GM21447 (cell line): Measurements from ENCODE around the gene ASCC3.
A peak's percentile ranks its signal among the peaks of the same experiment; 100 is the strongest.

Experiments
- ATAC-seq: cut with Tn5 transposase; IDR thresholded peaks from one replicate; pipeline ENCODE4 v1.9.1; 2021; ENCODE audit not compliant: unreplicated experiment

Gene ASCC3

DNA sequence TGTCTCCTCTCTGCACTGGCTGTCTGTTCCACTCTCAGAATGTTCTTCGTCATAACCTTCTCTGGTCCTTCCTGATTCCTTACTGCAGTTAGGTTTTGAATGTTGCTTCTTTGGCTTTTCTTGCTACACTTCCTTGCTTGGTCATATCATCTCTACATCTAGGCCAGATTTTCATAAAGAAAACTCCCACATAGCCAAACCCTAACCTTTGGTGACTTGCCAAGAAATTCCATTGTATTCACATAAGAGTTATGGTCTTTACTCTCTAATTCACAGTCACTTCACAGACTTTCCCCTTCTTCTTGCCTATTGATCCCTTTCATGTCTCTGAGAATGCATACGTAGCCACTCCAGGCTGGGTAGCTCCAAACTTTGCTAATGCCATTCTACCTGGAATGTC is 374.5 kb downstream of the ASCC3 start:
- no peak for ATAC-seq

DNA sequence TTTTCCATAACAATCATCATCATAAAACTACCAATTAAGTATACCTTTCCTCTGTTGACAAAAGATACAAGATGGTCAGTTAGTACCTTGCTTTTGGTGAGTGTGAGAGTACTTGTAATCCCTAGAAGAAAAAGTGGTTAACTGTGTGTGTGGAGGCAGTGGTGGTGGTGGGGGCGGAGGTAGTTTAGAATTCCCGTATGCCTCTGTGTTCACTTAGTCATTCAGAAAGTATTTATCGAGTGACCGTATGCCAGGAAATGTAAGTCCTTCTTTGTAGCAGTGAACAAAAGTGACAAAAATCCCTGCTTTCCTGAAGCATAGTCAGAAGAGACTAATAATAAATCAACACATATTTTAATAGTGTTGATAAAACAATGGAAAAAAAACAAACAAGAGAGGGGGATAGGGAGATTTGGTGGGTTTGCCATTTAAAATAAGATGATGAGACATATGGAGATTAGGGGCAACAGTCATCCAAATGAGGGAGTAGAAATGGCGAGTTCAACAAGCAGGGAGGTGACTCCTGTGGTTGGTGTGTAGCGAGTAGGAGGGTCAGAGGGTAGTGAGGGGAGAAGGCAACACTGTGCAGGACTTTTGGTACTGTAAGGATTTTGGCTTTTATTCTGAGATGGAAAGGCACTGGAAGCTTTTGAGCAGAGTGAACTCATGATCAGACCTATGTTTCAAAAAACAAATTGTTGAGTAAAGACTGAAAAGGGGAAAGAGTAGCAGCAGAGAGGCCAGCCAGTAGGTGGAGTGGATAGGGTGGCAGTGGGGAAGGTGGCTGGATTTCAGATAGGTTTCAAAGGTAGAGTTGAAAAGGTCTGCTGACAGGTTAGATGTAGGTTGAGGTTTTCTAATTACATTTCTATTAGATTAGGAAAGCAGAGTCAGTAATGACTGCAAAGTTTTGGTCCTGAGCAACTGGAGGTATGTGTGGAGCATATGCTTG is 376.1 kb downstream of the ASCC3 start:
- no peak for ATAC-seq

DNA sequence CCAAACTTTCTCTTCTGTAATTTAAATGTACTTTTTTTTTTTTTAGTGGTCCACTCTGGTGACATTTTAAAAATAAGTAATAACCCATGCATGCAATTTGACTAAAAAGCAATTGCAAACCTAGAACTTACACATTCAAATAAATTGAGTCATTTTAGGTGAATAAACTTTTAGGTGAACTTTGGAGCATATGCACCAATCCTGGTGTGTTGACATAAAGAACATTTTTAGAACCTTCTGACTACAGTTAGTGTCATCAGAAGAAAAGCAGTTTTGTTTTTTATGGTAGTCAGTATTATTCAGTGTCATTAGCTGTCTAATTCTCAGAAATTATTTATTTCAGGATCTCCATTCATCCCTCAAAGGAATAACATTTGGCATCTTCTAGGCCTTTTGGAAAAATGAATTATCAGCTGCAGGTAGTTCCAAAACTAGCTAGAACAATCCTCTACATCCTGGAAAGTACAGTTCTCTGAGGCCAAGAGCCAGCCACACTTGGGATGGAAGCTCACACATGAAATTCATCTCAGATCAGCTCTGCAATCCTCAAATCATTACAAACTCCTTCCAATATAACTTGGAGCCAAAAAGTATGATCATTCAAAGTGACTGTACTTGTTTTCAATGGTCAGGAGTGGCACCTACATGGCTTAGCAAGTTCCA is 378.0 kb downstream of the ASCC3 start:
- no peak for ATAC-seq

DNA sequence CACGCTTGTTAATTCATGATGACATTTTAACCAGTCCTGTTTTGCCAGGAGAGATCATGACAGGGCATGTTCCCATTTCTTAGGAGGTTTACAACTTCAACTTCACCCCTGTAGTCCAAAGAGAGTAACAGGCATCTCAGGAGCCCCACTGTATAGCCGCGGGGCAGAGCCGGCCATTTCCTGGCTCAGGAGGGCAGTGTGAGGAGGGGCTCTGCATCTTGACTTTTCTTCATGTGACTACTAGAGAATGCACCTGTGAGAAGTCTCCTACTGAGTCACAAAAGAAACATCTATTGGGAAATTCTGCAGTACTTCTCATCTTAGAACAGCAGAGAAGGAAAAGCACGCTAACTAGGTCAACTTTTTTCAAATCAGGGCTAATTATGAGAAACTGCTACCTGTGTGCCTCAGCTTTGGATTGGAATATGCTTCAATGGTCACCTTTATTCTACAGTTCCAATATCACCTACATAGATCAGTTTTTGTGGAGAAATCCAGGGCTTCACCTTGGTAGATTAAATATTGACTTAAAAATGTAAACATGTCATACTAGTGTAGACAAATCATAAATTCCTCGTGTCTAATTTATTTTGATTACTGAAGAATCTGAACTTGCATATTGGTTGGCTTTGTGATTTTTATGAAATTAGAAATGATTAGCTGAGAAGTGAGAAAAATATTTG is 387.8 kb downstream of the ASCC3 start:
- ATAC-seq, result no peak

DNA sequence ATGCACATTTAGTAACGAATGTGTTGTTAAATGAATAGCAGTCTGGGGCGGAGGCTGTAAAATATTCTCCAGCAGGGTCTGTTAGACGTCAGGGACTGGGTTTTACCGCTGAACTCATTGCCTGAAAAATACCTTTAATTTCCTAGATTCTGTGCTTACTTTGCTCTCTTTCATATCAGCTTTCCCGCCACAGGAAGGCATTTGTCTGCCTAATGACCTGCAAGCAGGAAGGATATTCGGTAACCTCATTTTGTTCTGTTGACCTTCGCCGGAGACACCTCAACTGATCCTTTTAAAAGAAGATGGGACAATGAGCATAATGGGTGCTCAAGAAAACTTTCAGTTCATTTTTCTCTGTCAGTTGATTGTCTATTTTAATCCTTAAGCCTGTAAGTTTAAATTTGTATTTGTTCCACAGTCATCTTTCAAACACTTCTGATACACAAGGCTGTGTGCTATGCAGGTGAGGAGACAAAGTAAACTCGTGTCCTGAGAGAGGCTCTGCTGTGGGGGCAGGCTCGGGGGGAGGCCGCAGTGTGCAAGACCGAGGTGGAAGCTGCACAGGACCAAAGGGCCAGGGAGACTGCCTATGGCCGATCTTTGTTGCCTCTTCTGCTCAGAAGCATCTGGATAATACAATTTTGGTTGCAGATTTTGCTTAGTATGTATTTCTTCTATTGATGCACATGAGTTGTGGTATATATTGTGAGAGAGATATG is 389.0 kb downstream of the ASCC3 start:
- ATAC-seq, result no peak

DNA sequence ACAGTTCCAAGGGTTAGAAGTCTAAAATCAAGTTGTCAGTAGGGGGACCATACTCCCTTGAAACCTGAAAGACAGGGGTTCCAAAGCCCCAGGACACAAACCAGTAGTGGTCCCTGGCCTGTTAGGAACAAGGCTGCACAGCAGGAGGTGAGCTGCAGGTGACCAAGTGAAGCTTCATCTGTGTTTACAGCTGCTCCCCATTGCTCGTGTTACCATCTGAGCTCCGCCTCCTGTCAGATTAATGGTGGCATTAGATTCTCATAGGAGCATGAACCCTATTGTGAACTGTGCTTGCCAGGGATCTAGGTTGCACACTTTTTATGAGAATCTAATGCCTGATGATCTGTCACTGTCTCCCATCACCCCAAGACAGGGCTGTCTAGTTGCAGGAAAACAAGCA is 391.1 kb downstream of the ASCC3 start:
- no peak for ATAC-seq

DNA sequence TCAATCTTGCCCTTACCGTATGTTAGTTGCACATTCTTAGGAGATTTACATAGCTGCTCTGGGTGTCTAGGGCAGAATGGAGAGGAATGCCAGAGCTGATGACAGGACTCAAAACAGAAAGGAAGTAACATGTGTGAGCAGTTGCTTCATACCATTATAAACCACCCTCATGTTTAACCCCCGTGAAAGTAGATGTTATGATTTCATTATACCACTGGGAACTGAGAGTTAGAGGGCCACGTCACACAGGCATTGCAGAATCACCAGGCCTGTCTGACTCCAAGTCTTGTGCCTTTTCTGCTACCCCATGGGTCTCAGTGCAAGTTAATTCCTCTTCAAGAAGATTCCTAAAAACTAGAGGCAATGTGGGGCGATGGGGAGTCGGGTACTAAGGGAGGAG is 392.9 kb downstream of the ASCC3 start:
- ATAC-seq, result no peak

DNA sequence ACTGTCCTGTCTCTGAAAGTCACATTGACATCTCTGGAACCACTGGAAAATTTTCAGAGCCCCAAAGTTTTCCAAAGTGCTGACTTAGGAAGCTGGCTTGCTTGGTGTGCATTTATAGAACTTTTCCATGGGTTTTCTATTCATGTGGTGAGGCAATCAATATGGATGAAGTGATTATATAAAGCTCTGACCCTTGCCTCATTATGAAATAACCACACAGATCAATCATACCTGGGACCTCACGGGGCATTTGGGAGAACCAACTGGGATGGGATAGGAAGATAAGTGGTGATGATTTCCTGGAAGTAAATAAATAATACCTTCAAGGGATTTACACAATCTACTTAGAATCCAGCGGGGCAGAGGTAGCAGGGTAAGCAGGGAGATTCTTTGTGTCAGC is 393.5 kb downstream of the ASCC3 start:
- ATAC-seq, result no peak

DNA sequence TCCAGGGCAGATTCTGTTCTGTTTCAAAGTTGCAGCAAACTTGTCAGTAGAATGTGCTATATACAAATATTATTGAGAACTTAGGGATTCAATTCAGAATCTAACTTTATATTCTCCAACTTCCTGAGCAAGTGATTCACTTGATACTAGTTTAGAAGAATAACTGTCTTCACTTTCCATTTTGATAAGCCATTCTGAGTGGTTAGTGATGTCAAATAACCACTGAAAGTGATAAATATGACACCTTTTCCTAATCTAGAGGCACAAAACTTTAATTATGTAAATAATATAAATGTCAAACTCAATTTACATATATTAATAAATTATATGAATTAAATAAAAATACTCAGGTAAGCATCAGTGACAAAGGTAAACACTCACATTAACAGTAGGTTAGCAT is 395.9 kb downstream of the ASCC3 start:
- ATAC-seq, result no peak

DNA sequence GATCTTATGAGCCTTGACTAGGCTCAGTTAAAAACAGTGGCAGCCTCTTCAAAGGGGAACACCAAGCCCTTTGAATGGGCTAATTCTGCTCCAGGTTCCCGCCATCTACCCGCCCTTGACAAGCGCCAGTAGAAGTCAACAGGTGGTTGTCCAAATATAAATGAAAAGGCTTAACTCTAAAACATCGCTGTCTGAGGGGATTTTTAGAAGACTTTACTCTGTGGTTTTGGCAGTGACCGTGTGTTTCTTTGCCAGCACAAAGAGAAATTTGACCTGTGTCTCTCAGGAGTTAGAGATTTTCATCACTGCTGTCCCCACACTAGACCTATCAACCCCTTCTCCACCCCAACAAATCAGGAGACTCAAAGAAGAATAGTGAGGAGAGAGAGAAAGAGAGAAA is 396.7 kb downstream of the ASCC3 start:
- no peak for ATAC-seq

DNA sequence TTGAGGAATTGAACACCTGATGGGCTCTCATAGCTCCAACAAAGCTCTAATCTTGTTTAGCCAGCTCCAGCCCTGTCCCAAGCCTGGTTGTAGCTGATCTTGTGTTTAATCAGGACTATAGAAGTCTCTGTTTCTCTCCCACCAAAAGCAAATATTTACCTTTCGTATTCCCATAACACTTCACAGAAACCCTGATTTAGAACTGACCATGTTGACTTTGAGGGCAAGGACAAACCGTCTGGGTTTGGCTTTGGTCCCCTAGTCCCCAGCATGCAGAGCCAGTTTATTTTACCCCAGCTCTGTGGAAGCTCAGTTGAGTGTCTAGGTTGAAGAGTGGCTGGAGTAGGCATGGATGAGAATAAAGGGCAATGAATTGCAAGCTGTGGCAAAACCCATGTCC is 398.4 kb downstream of the ASCC3 start:
- ATAC-seq, result no peak

DNA sequence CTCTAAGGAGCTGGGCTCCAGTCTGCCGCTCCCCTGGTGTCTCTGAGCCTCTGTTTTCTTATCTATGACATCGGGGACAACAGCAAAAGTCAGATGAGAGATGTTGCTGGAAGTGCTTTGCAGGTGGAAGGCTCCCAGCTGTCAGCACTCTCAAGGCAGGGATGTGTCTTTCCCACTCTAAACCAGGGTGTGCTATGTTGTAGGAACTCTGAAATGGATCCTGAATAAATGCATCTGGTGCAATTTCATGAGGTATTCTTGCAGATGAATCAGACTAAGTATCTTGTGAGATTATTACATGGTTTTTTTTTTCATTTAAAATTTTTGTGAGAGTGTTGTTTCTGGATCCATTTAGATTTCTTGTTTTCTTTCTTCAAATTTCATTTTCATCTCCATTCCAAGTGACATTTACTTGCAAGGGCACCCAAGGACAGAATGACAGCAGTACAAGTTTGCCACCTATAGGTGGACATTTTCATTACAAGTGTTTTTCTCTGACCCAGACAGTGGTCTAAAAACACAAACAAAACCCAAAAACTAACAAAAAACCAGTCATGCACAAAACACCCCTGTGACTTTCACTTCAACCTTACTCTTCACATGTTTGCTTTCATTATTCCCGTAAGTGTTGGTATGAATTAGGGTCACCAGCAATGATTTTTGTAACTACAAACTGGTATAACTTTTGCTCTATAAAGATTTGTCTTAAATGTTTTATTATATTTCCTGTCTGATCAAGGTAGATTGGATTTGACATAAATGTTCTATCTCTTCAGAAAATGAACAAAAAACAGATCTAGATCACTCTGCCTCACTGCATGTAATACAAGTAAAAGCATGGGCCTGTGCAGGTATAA is 401.7 kb downstream of the ASCC3 start:
- ATAC-seq, result no peak

DNA sequence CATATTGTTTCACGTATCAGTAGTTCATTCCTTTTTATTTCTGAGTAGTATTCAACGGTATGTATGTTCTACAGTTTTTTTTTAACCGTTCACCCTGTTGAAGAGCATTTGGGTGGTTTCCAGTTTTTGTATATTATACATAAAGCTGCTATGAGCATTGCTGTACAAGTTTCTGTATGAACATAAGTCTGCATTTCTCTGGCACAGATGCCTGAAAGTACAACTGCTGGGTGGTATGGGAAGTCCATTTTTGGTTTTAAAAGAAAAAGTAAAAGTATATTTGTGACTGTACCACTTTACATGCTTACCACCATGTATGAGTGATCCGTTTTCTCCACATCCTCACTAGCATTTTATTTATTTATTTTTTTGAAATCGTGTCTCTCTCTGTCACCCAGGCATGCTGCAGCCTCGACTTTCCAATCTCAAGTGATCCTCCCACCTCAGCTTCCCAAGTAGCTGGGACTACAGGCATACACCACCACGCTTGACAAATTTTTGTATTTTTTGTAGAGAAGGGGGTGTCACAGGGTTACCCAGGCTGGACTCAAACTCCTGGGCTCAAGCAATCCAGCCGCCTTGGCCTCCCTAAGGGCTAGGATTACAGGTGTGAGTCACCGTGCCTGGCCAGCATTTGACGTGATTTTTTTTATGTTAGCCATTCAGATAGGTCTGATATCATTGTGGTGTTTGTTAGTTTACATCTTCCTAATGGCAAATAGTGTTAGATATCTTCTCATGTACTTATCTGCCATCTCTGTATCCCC is 405.4 kb downstream of the ASCC3 start:
- ATAC-seq, result peak; percentile 66

DNA sequence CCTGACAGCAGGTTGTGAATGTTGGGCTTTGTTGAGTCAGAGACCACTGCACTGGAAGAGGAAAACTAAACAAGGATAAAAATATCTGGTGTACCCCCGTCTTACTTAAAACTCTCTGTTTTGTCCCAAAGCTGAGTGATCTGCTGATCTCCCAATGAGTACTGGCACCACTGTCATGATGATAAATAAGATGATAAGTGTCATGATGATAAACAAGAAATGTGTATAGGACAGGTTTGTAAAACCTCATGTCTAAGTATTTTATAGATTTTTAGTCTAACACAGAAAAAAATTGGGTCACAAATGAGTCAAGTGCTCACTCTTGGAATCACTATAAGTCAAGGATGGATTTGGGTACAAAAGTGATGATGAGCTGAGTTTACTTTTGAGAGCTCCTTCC is 407.9 kb downstream of the ASCC3 start:
- no peak for ATAC-seq

DNA sequence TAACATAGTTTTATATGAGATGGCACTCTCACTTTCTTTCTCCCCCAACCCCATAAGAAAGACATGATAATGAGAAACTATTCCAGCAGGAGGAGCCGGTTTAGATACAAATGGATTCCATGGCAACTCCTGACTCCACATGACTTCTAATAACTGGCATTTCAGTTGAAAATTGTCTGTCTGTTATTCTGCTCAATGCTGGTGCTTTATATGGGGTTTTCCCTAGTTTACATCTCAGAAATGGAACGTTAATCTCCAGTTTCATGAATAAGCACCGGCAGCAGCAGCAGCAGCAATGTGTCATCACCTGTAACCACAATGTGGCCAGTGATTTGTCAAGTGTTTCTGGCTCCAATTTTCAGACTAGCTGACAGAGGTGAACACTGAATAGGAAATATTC is 408.5 kb downstream of the ASCC3 start:
- peak; percentile 92 for ATAC-seq

DNA sequence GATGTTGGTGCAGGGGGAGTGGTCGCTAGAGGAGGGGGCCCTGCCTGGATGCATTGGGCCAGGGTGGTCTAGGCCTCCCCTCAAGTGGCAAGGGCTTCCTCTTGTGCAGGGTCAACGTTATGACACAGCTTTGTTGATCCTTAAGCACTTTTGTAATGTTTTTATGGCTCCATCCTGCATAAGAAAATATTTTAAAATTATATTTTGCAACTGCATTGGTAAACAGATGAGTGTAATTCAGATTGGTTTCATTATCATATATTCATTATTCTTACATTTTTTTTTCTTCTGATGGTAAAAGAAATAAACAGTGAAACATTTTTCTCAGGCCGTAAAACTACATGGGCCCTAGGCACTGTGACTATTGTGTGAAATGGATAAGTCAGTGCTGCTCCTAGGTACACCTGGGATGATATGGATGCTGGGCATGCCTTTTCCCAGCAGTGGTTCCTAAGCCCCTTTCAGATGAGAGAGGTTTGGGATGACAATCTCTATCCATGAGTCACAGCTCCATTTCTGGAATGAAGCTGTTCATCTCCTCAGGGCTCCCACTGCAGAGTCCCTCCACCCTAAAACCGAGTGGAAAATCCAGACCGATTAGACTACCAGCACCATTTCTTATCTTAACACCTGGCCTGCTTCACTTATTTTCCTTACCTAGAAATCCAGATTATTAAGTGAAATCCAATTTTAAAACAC is 410.6 kb downstream of the ASCC3 start:
- ATAC-seq, result no peak

DNA sequence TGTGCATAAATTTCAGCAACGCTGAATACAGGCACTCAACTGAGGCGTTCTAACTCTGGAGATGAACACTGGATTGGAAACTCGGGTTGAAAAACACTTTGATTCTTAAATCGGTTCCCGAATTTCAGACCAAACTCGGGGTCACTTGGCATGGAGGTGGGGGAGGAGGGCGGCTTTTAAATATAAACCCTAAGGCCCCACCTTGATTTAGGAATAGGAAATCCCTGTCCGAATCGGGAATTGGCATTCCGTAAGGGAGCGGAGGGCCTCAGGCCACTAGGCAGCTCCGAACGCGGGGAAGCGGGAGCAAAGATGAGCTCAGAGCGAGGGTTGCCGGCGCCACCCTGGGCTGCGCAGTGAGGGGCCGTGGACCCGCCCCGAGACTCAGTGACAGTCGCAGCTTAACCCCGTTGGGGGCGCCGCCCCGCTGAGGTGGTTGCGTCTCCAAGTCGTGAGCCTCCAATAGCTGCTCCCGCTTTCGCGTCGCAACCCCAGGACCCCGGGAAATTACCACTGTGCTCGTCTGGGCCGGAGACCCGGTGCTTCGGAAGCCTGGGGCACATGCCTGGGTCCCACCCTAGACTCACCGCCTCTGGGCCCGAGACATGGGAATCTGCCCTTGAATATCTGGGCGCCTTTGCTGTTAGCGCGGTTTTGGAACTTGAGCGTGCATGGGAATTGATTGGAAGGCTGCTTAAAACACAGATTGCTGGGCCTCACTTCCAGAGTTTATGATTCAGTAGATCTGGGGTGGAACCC is 411.8 kb downstream of the ASCC3 start:
- ATAC-seq, result no peak

DNA sequence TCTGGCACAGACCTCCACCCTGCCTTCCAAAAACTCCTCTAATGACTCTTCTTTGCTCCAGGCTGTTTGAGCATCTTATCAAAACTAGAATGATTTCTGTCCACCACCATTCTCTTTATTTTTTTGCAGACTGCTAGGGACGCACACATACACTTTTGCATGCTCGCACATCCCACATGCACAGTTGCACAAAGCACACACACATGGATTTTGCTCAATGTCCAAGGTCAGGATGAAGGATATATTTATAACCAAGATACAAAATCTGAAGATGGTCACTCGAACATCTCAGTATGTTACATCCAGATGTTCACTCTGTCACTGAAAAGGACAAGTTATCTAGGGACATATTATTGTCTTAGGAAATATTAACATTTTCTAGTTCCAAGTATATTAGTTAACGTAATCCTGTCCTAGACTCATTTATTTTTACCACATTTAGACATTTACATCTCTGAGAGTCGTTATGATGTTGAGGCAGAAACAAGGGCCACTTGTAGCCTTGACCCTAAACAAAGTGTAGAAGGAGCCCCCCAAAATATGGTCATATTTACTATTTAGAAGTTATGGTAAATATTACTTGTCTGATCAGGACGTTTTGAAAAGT is 413.0 kb downstream of the ASCC3 start:
- ATAC-seq, result no peak
